ENCODE data around the gene ATG7.
A peak's percentile ranks its signal among the peaks of the same experiment; 100 is the strongest.

The ATG7 gene

GRCh38 chr3:11509173-11510000 is 237.2 kb downstream of the ATG7 start (continued):
- peak; percentile 40 for TF ChIP-seq ZNF660 (tag by site-specific recombination; IDR thresholded peaks at IDR 0.05)
- peak; percentile 53 for TF ChIP-seq KLF10 (tag by site-specific recombination; IDR thresholded peaks at IDR 0.05)
- TF ChIP-seq ZBTB8A (tag by site-specific recombination; IDR thresholded peaks at IDR 0.05): peak; percentile 50; the same call in 1 of the 2 replicates
- no peak for TF ChIP-seq REPIN1 (tag by site-specific recombination; IDR thresholded peaks at IDR 0.05; ENCODE audit: low read depth)
- no peak for TF ChIP-seq ZNF792 (tag by site-specific recombination; IDR thresholded peaks at IDR 0.05)
- peak; percentile 60 for TF ChIP-seq ZBTB17 (tag by site-specific recombination; IDR thresholded peaks at IDR 0.05)
- TF ChIP-seq, protein P1, sequence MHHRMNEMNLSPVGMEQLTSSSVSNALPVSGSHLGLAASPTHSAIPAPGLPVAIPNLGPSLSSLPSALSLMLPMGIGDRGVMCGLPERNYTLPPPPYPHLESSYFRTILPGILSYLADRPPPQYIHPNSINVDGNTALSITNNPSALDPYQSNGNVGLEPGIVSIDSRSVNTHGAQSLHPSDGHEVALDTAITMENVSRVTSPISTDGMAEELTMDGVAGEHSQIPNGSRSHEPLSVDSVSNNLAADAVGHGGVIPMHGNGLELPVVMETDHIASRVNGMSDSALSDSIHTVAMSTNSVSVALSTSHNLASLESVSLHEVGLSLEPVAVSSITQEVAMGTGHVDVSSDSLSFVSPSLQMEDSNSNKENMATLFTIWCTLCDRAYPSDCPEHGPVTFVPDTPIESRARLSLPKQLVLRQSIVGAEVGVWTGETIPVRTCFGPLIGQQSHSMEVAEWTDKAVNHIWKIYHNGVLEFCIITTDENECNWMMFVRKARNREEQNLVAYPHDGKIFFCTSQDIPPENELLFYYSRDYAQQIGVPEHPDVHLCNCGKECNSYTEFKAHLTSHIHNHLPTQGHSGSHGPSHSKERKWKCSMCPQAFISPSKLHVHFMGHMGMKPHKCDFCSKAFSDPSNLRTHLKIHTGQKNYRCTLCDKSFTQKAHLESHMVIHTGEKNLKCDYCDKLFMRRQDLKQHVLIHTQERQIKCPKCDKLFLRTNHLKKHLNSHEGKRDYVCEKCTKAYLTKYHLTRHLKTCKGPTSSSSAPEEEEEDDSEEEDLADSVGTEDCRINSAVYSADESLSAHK (tag by site-specific recombination; IDR thresholded peaks at IDR 0.05): peak; percentile 87

- ChIA-PET CTCF (interaction anchor here (1.1 to 1.3 kb wide), 2 partner anchors 29 to 141 kb away, joined by 3 to 7 read pairs; no protein-coding TSS in a partner anchor), POLR2A (interaction anchor here (1.4 kb wide), 1 partner anchor 73 kb away, joined by 3 read pairs; no protein-coding TSS in a partner anchor)
- Histone ChIP-seq H3K4me3 (ENCODE audit: low read depth, low read length) (no peak overlapping the region), H3K9me3 (ENCODE audit: control insufficient read depth, insufficient read depth, low read depth, low read length) (no peaks in the 10 kb centered on the region), H3K27ac (ENCODE audit: extremely low read depth, low read depth, low read length) (peak overlapping the region; percentile 90), H3K4me1 (ENCODE audit: control insufficient read depth, insufficient read depth, low read length) (peaks cover 26% of the 10 kb centered on the region), H3K36me3 (ENCODE audit: control insufficient read depth in 2 of 2, insufficient read depth in 1 of 2, low read length in 2 of 2) (no peaks in the 10 kb centered on the region)
- TF ChIP-seq, protein P2, sequence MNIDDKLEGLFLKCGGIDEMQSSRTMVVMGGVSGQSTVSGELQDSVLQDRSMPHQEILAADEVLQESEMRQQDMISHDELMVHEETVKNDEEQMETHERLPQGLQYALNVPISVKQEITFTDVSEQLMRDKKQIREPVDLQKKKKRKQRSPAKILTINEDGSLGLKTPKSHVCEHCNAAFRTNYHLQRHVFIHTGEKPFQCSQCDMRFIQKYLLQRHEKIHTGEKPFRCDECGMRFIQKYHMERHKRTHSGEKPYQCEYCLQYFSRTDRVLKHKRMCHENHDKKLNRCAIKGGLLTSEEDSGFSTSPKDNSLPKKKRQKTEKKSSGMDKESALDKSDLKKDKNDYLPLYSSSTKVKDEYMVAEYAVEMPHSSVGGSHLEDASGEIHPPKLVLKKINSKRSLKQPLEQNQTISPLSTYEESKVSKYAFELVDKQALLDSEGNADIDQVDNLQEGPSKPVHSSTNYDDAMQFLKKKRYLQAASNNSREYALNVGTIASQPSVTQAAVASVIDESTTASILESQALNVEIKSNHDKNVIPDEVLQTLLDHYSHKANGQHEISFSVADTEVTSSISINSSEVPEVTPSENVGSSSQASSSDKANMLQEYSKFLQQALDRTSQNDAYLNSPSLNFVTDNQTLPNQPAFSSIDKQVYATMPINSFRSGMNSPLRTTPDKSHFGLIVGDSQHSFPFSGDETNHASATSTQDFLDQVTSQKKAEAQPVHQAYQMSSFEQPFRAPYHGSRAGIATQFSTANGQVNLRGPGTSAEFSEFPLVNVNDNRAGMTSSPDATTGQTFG (tag by site-specific recombination; IDR thresholded peaks at IDR 0.05; ENCODE audit: borderline replicate concordance): no peak
- TF ChIP-seq ZNF362 (tag by site-specific recombination; IDR thresholded peaks at IDR 0.05): no peak
- TF ChIP-seq ZNF19 (tag by site-specific recombination; IDR thresholded peaks at IDR 0.05; ENCODE audit: low read depth): no peak
- no peak for TF ChIP-seq HOXA7 (CRISPR knock-in tag; IDR thresholded peaks at IDR 0.05; ENCODE audit: borderline replicate concordance)
- no peak for TF ChIP-seq GFI1B (tag by site-specific recombination; IDR thresholded peaks at IDR 0.05)
- no peak for TF ChIP-seq OVOL3 (tag by site-specific recombination; IDR thresholded peaks at IDR 0.05)
- TF ChIP-seq ZNF416 (tag by site-specific recombination; IDR thresholded peaks at IDR 0.05): no peak
- TF ChIP-seq ZBTB20 (tag by site-specific recombination; IDR thresholded peaks at IDR 0.05): no peak
- TF ChIP-seq ZNF664 (tag by site-specific recombination; IDR thresholded peaks at IDR 0.05): no peak
- TF ChIP-seq ZNF266 (tag by site-specific recombination; IDR thresholded peaks at IDR 0.05; ENCODE audit: low read depth): no peak
- TF ChIP-seq KLF9 (tag by site-specific recombination; IDR thresholded peaks at IDR 0.05; ENCODE audit: low read depth): no peak
- TF ChIP-seq SP3 (tag by site-specific recombination; IDR thresholded peaks at IDR 0.05): peak; percentile 29; the same call in 1 of the 2 replicates
- TF ChIP-seq ZNF184 (tag by site-specific recombination; IDR thresholded peaks at IDR 0.05): no peak
- TF ChIP-seq ZBTB8A (tag by site-specific recombination; IDR thresholded peaks at IDR 0.05): no peak
- no peak for TF ChIP-seq ZNF837 (tag by site-specific recombination; IDR thresholded peaks at IDR 0.05)
- no peak for TF ChIP-seq ZNF529 (tag by site-specific recombination; IDR thresholded peaks at IDR 0.05; ENCODE audit: insufficient replicate concordance)
- TF ChIP-seq ZNF23 (tag by site-specific recombination; IDR thresholded peaks at IDR 0.05; ENCODE audit: borderline replicate concordance): no peak
- no peak for TF ChIP-seq ZEB2 (tag by site-specific recombination; IDR thresholded peaks at IDR 0.05)
- TF ChIP-seq ZNF623 (tag by site-specific recombination; IDR thresholded peaks at IDR 0.05): no peak
- TF ChIP-seq ZNF473 (tag by site-specific recombination; IDR thresholded peaks at IDR 0.05): no peak
- no peak for TF ChIP-seq ZBTB10 (tag by site-specific recombination; IDR thresholded peaks at IDR 0.05)
- TF ChIP-seq MYNN (tag by site-specific recombination; IDR thresholded peaks at IDR 0.05; ENCODE audit: borderline replicate concordance): no peak
- peak; percentile 72 for TF ChIP-seq SP7 (tag by site-specific recombination; IDR thresholded peaks at IDR 0.05)
Measured at GRCh38 chr3:11510001-11510340, 237.8 kb downstream of the ATG7 start.
